OCI-LY1 (cell line): ENCODE results near the gene SH3RF3.
"Not testable (repeated sequence)": the region's sequence is repeated elsewhere in the genome, so short reads cannot be mapped to it uniquely, and the experiment has no call there.

Experiments used
- H2AFZ ChIP-seq: fragments of 200-600 bp; sonication (generic), shearing (Covaris generic); 2 replicates; pipeline ENCODE4 v1.6.0; 2014; ENCODE audit warnings: antibody characterized with exemption, mild to moderate bottlenecking, low read length
- H3F3A ChIP-seq: fragments of 200-600 bp; sonication (generic), shearing (Covaris generic); 2 replicates; pipeline ENCODE4 v1.6.0; 2014; ENCODE audit warnings: mild to moderate bottlenecking, antibody characterized with exemption, low read length, moderate library complexity; ENCODE audit not compliant: insufficient read depth
- H3K27ac ChIP-seq: fragments of 200-600 bp; sonication (generic); 2 replicates; pipeline ENCODE4 v1.5.1; 2014; ENCODE audit warnings: low read length, mixed run types, mild to moderate bottlenecking, low read depth; ENCODE audit not compliant: poor library complexity, severe bottlenecking
- H3K27me3 ChIP-seq: fragments of 200-600 bp; sonication (generic); 2 replicates; pipeline ENCODE4 v1.6.0; 2014; ENCODE audit warnings: antibody characterized with exemption, mild to moderate bottlenecking, low read length, moderate library complexity; ENCODE audit not compliant: insufficient read depth
- H3K36me3 ChIP-seq: fragments of 200-600 bp; sonication (generic); 2 replicates; pipeline ENCODE4 v1.6.1; 2014; ENCODE audit warnings: mild to moderate bottlenecking, antibody characterized with exemption, low read length, moderate library complexity, mixed read lengths; ENCODE audit not compliant: insufficient read depth
- H3K4me1 ChIP-seq: fragments of 200-600 bp; sonication (generic); 2 replicates; pipeline ENCODE4 v1.5.1; 2014; ENCODE audit warnings: mild to moderate bottlenecking, low read length, moderate library complexity; ENCODE audit not compliant: insufficient read depth, severe bottlenecking
- H3K4me2 ChIP-seq: fragments of 200-600 bp; sonication (generic), shearing (Covaris generic); 2 replicates; pipeline ENCODE4 v1.6.1; 2014; ENCODE audit warnings: low read length
- H3K4me3 ChIP-seq: fragments of 200-600 bp; sonication (generic); 2 replicates; pipeline ENCODE4 v1.5.1; 2014; ENCODE audit warnings: low read length, low read depth, mild to moderate bottlenecking, mixed read lengths; ENCODE audit not compliant: poor library complexity, severe bottlenecking
- H3K79me2 ChIP-seq: fragments of 200-600 bp; shearing (Covaris generic); 2 replicates; pipeline ENCODE4 v1.6.1; 2016; ENCODE audit warnings: mixed run types, low read length, mixed read lengths; ENCODE audit not compliant: insufficient read depth
- H3K9ac ChIP-seq: fragments of 200-600 bp; sonication (generic), shearing (Covaris generic); 2 replicates; pipeline ENCODE4 v1.6.1; 2014; ENCODE audit warnings: mild to moderate bottlenecking, low read length, mixed read lengths
- H3K9me2 ChIP-seq: fragments of 200-600 bp; sonication (generic), shearing (Covaris generic); 2 replicates; pipeline ENCODE4 v1.6.1; 2014; ENCODE audit warnings: low read depth, mild to moderate bottlenecking, low read length, mixed read lengths
- H3K9me3 ChIP-seq: fragments of 200-600 bp; shearing (Covaris generic); 2 replicates; pipeline ENCODE4 v1.6.1; 2014; ENCODE audit warnings: low read length, mixed read lengths
- H4K20me1 ChIP-seq: fragments of 200-600 bp; sonication (generic), shearing (Covaris generic); 2 replicates; pipeline ENCODE4 v1.6.0; 2016; ENCODE audit warnings: mild to moderate bottlenecking, low read length; ENCODE audit not compliant: insufficient read depth
- EZH2 ChIP-seq: fragments of 200-600 bp; sonication (generic), shearing (Covaris generic); IDR thresholded peaks from 2 replicates; pipeline ENCODE4 v1.8.0; 2017; ENCODE audit warnings: borderline replicate concordance, mixed run types, mild to moderate bottlenecking, antibody characterized with exemption, low read length, moderate library complexity, mixed read lengths
- TF ChIP-seq, protein P1 (sequence below): fragments of 200-600 bp; sonication (generic), shearing (Covaris generic); IDR thresholded peaks from 2 replicates; pipeline ENCODE4 v1.5.1; 2017; ENCODE audit warnings: mild to moderate bottlenecking, antibody characterized with exemption, low read length, moderate library complexity, mixed read lengths

SH3RF3 gene

GRCh38 chr2:109120166-109120565 lies 8.8 kb upstream of the SH3RF3 start:
- no peaks in the 10 kb centered on the region for H3K36me3 ChIP-seq
- no peaks in the 10 kb centered on the region for H3K9me3 ChIP-seq
- no peak overlapping the region for H3K4me3 ChIP-seq
- no peaks in the 10 kb centered on the region for H3F3A ChIP-seq
- no peaks in the 10 kb centered on the region for H3K9me2 ChIP-seq
- no peaks in the 10 kb centered on the region for H3K27me3 ChIP-seq
- H2AFZ ChIP-seq: no peak overlapping the region
- H3K4me2 ChIP-seq: no peak overlapping the region
- H3K9ac ChIP-seq: no peak overlapping the region
- no peaks in the 10 kb centered on the region for H3K4me1 ChIP-seq
- H3K27ac ChIP-seq: no peak overlapping the region
- TF ChIP-seq, protein P1, sequence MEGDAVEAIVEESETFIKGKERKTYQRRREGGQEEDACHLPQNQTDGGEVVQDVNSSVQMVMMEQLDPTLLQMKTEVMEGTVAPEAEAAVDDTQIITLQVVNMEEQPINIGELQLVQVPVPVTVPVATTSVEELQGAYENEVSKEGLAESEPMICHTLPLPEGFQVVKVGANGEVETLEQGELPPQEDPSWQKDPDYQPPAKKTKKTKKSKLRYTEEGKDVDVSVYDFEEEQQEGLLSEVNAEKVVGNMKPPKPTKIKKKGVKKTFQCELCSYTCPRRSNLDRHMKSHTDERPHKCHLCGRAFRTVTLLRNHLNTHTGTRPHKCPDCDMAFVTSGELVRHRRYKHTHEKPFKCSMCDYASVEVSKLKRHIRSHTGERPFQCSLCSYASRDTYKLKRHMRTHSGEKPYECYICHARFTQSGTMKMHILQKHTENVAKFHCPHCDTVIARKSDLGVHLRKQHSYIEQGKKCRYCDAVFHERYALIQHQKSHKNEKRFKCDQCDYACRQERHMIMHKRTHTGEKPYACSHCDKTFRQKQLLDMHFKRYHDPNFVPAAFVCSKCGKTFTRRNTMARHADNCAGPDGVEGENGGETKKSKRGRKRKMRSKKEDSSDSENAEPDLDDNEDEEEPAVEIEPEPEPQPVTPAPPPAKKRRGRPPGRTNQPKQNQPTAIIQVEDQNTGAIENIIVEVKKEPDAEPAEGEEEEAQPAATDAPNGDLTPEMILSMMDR: no peak
- no peak for TF ChIP-seq EZH2
- H3K79me2 ChIP-seq: no peaks in the 10 kb centered on the region
- H4K20me1 ChIP-seq: no peaks in the 10 kb centered on the region

GRCh38 chr2:109120686-109121085 lies 8.3 kb upstream of the SH3RF3 start:
- H3K9me3 ChIP-seq, H3K4me1 ChIP-seq: not testable (repeated sequence)

DNA sequence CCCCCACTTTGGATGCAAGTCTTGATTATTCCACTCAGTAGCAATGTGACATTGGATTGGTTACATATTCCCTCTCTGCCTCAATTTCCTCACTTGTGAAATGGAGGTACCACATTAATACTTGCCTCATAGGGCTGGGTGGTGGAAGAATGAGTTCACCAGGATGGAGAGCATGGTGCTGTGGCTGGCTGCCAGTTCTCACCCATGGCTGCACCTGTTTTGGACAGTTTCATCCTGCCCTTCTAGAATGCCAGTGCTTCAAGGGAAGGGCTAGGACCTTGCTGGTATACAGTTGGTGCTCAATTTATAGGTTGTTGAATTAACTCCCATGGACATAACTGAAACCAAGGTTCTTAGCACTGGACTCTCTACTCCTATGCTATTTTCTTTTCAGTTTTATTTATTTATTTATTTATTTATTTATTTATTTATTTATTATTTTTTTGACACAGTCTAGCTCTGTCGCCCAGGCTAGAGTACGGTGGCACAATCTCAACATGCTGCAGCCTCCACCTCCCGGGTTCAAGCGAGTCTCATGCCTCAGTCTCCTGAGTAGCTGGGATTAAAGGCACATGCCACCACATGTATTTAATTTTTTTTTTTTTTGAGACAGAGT lies 5.3 kb upstream of the SH3RF3 start:
- no peaks in the 10 kb centered on the region for H3K9me3 ChIP-seq
- H3K79me2 ChIP-seq: no peaks in the 10 kb centered on the region
- no peak overlapping the region for H3K4me3 ChIP-seq
- TF ChIP-seq, protein P1: no peak
- no peak for TF ChIP-seq EZH2
- no peaks in the 10 kb centered on the region for H3K4me1 ChIP-seq
- no peaks in the 10 kb centered on the region for H3K27me3 ChIP-seq
- H3K9ac ChIP-seq: no peak overlapping the region
- no peak overlapping the region for H3K4me2 ChIP-seq
- no peaks in the 10 kb centered on the region for H4K20me1 ChIP-seq
- H3K9me2 ChIP-seq: no peaks in the 10 kb centered on the region
- H3K36me3 ChIP-seq: no peaks in the 10 kb centered on the region
- H3F3A ChIP-seq: no peaks in the 10 kb centered on the region
- no peak overlapping the region for H3K27ac ChIP-seq
- no peak overlapping the region for H2AFZ ChIP-seq

More at GRCh38 chr2:109120686-109121085, 8.3 kb upstream of the SH3RF3 start:
- H3K4me2 ChIP-seq, H3K4me3 ChIP-seq, H3K27ac ChIP-seq, H3F3A ChIP-seq, H3K9me2 ChIP-seq, H4K20me1 ChIP-seq, H3K79me2 ChIP-seq, H3K9ac ChIP-seq, H2AFZ ChIP-seq, H3K36me3 ChIP-seq, H3K27me3 ChIP-seq: not testable (repeated sequence)

DNA sequence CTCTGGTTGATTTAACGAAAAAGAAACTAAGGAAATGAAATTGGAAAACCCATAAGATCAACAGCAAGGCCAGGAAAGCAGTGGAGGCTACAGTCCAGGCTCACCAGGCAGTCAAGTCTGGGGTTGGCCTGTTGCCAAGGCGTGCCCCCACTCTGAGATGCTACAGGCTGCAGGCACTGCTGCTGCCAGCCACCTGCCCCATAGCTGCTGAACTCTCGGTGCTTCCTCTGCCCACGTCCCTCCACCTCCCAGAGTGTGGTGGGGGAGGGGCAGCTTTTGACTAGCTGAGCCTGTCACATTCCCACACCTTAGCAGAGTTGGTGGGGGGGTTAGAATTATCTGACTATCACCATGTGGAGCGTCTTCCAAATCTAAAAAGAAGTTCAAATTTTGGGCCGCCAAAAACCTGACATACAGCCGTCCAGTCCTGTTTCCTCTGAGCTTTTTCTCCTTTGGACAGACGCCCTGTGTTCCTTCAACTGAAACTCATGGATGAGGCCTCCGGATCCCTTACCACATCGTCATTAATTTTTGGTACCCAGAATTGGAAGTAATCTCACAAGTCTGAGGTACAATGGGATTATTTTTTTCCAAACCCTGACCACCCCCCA lies 3.9 kb upstream of the SH3RF3 start:
- Histone ChIP-seq H3K4me2 (no peak overlapping the region), H3K9ac (no peak overlapping the region), H3K9me2 (no peaks in the 10 kb centered on the region), H3K27me3 (no peaks in the 10 kb centered on the region), H3K4me3 (no peak overlapping the region), H4K20me1 (no peaks in the 10 kb centered on the region), H3K4me1 (no peaks in the 10 kb centered on the region), H3K9me3 (no peaks in the 10 kb centered on the region), H3K36me3 (no peaks in the 10 kb centered on the region), H3K79me2 (no peaks in the 10 kb centered on the region), H3K27ac (no peak overlapping the region), H3F3A (no peaks in the 10 kb centered on the region), H2AFZ (no peak overlapping the region)
- TF ChIP-seq, protein P1: no peak
- no peak for TF ChIP-seq EZH2
